Osteoblast (primary cell): Measurements from ENCODE around the gene RAB11A. TPM values are rescaled to one million over a fixed set of nuclear protein-coding genes. Genes with fewer than 3 reads are reported as not detected.
"Not testable (repeated sequence)": the region's sequence is repeated elsewhere in the genome, so short reads cannot be mapped to it uniquely, and the experiment has no call there.

ENCODE experiments used
- DNase-seq: peaks from one replicate; pipeline ENCODE4 v3.0.0; 2011; ENCODE audit warnings: low spot score, mixed read lengths; ENCODE audit not compliant: insufficient read length; ENCODE audit errors: missing footprints
- H2AFZ ChIP-seq: 2 replicates; pipeline ENCODE4 v1.6.0; 2011; ENCODE audit warnings: mild to moderate bottlenecking, low read length
- H3K27ac ChIP-seq: 2 replicates; pipeline ENCODE4 v1.5.1; 2011; ENCODE audit warnings: mild to moderate bottlenecking, low read depth, low read length, moderate library complexity
- H3K27me3 ChIP-seq: 2 replicates; pipeline ENCODE4 v1.6.0; 2012; ENCODE audit warnings: mild to moderate bottlenecking, control low read depth, inconsistent platforms, low read length, moderate library complexity; ENCODE audit not compliant: insufficient read depth
- H3K36me3 ChIP-seq: 2 replicates; pipeline ENCODE4 v1.5.1; 2011; ENCODE audit warnings: mild to moderate bottlenecking, low read length, control low read depth, moderate library complexity; ENCODE audit not compliant: insufficient read depth
- H3K4me1 ChIP-seq: 2 replicates; pipeline ENCODE4 v1.5.1; 2011; ENCODE audit warnings: mild to moderate bottlenecking, low read length, control low read depth, moderate library complexity; ENCODE audit not compliant: insufficient read depth
- H3K4me2 ChIP-seq: 2 replicates; pipeline ENCODE4 v1.6.0; 2011; ENCODE audit warnings: mild to moderate bottlenecking, low read length; ENCODE audit not compliant: insufficient read depth
- H3K4me3 ChIP-seq: fragments of 200-600 bp; sonication (generic); 3 replicates; pipeline ENCODE4 v1.5.1; 2012; ENCODE audit warnings: mild to moderate bottlenecking, low read length, inconsistent platforms; ENCODE audit not compliant: insufficient read depth
- H3K79me2 ChIP-seq: 2 replicates; pipeline ENCODE4 v1.6.0; 2012; ENCODE audit warnings: mild to moderate bottlenecking, low read length, control low read depth, inconsistent platforms; ENCODE audit not compliant: insufficient read depth
- H3K9me3 ChIP-seq: 2 replicates; pipeline ENCODE4 v1.5.1; 2011; ENCODE audit warnings: low read depth, low read length, control low read depth
- H4K20me1 ChIP-seq: 2 replicates; pipeline ENCODE4 v1.6.0; 2012; ENCODE audit warnings: mild to moderate bottlenecking, low read length, control low read depth; ENCODE audit not compliant: insufficient read depth
- total RNA-seq: library from RNA; depleted of rRNA; stranded (reverse); fragments of >200 nt; gene quantifications from 2 replicates; pipeline ENCODE4 v1.2.3, GENCODE V29; 2012
- TF ChIP-seq, protein P1 (sequence below): IDR thresholded peaks from 2 replicates; pipeline ENCODE4 v1.5.1; 2011; ENCODE audit warnings: mild to moderate bottlenecking, low read depth, low read length, moderate library complexity; ENCODE audit errors: extremely low read depth

RAB11A gene
- total RNA-seq, 1 donor, result 68.0 TPM

- Histone ChIP-seq H3K4me1 (no peaks in the 10 kb centered on the region), H3K4me2 (peak overlapping the region; percentile 20), H3K36me3 (no peaks in the 10 kb centered on the region), H3K9me3 (no peaks in the 10 kb centered on the region), H2AFZ (peak overlapping the region; percentile 89), H3K79me2 (no peaks in the 10 kb centered on the region), H3K27me3 (no peaks in the 10 kb centered on the region), H4K20me1 (no peaks in the 10 kb centered on the region), H3K4me3 (no peak overlapping the region), H3K27ac (no peak overlapping the region)
- DNase-seq, result peak; percentile 74
- TF ChIP-seq, protein P1, sequence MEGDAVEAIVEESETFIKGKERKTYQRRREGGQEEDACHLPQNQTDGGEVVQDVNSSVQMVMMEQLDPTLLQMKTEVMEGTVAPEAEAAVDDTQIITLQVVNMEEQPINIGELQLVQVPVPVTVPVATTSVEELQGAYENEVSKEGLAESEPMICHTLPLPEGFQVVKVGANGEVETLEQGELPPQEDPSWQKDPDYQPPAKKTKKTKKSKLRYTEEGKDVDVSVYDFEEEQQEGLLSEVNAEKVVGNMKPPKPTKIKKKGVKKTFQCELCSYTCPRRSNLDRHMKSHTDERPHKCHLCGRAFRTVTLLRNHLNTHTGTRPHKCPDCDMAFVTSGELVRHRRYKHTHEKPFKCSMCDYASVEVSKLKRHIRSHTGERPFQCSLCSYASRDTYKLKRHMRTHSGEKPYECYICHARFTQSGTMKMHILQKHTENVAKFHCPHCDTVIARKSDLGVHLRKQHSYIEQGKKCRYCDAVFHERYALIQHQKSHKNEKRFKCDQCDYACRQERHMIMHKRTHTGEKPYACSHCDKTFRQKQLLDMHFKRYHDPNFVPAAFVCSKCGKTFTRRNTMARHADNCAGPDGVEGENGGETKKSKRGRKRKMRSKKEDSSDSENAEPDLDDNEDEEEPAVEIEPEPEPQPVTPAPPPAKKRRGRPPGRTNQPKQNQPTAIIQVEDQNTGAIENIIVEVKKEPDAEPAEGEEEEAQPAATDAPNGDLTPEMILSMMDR, result peak; percentile 68
These were observed 6.6 kb upstream of the RAB11A start for GRCh38 chr15:65862682-65863081.

DNA sequence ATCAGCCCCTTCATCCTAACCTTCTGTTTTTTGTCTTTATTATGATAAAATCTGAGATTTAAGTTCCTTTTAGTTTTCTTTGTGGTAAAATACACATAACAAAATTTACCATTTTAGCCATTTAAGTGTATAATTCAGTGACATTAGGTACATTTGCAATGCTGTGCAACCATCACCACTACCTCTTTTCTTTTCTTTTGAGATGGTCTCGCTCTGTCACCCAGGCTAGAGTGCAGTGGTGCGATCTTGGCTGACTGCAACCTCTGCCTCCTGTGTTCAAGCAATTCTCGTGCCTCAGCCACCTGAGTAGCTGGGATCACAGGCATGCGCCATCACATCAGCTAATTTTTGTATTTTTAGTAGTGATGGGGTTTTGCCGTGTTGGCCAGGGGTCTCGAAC, 6.2 kb upstream of the RAB11A start:
- H3K27ac ChIP-seq, result no peak overlapping the region
- no peaks in the 10 kb centered on the region for H4K20me1 ChIP-seq
- no peaks in the 10 kb centered on the region for H3K4me1 ChIP-seq
- peak overlapping the region; percentile 20 for H3K4me2 ChIP-seq
- no peaks in the 10 kb centered on the region for H3K27me3 ChIP-seq
- no peak for DNase-seq
- peak overlapping the region; percentile 89 for H2AFZ ChIP-seq
- H3K4me3 ChIP-seq, result no peak overlapping the region
- H3K9me3 ChIP-seq, result no peaks in the 10 kb centered on the region
- no peaks in the 10 kb centered on the region for H3K79me2 ChIP-seq
- TF ChIP-seq, protein P1, result no peak
- no peaks in the 10 kb centered on the region for H3K36me3 ChIP-seq

DNA sequence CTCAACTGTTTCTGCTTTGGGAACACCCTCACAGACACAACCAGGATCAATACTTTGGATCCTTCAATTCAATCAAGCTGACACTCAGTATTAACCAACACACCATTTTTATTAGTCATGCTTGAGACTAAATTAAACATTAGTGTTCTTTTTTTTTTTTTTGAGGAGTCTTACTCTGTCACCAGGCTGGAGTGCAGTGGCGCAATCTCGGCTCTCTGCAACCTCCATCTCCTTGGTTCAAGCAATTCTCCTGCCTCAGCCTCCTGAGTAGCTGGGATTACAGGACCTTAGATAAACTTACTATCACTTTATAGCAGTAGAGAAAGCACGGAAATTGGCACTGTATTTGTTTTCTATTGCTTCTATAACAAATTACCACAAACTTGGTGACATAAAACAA, 2.0 kb upstream of the RAB11A start:
- DNase-seq, result no peak
- H3K36me3 ChIP-seq, result no peaks in the 10 kb centered on the region
- no peak overlapping the region for H2AFZ ChIP-seq
- H3K4me1 ChIP-seq, result peaks cover 7% of the 10 kb centered on the region
- no peaks in the 10 kb centered on the region for H3K9me3 ChIP-seq
- no peak overlapping the region for H3K27ac ChIP-seq
- H3K4me2 ChIP-seq, result no peak overlapping the region
- peaks cover 30% of the 10 kb centered on the region for H3K79me2 ChIP-seq
- H4K20me1 ChIP-seq, result peaks cover 21% of the 10 kb centered on the region
- H3K4me3 ChIP-seq, result no peak overlapping the region
- H3K27me3 ChIP-seq, result no peaks in the 10 kb centered on the region
- TF ChIP-seq, protein P1, result no peak

- not testable (repeated sequence) for DNase-seq, H3K27me3 ChIP-seq, H3K4me2 ChIP-seq, H3K4me3 ChIP-seq, H3K9me3 ChIP-seq, H2AFZ ChIP-seq, H3K36me3 ChIP-seq, H3K27ac ChIP-seq
- Histone ChIP-seq H3K4me1 (peaks cover 10% of the 10 kb centered on the region), H3K79me2 (peaks cover 37% of the 10 kb centered on the region), H4K20me1 (peaks cover 26% of the 10 kb centered on the region)
These were observed 1.4 kb upstream of the RAB11A start for GRCh38 chr15:65867933-65868332.
